Measurements from ENCODE around the gene CRTC3.
"Not testable (repeated sequence)": the region's sequence is repeated elsewhere in the genome, so short reads cannot be mapped to it uniquely, and the experiment has no call there.

The CRTC3 gene

DNA sequence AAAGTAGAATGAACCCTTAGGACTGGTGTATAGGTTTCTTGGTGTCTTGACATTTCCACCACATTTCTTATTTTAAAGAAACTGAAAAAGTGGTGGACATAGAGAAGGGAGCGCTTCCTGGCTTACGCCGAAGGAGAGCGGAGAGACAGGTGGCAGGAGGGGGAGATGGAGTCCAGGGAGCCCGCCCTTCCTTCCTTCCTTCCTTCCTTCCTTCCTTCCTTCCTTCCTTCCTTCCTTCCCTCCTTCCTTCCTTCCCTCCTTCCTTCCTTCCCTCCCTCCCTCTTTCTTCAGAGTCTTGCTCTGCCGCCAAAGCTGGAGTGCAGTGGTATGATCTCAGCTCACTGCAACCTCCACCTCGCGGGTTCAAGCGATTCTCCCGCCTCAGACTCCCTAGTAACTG lies 143.6 kb downstream of the CRTC3 start:
- DNase-seq (ENCODE audit: low spot score); FAIRE-seq: not testable (repeated sequence)

DNA sequence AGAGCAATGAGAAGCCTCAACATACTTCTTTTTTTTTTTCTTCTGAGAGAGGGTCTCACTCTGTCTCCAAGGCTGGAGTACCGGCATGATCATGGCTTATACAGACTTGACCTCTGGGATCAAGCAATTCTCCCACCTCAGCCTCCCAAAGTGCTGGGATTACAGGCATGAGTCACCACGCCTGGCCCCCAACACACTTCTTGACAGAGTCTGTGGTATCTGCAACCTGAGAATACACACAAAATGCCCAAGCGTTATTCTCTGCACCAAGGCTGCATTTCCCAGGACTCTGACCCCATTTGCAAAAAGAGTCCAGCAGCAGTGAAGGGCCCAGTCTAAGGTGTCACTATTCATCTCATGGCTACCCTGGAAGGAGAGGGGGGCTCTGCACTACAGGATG lies 144.8 kb downstream of the CRTC3 start:
- FAIRE-seq (no peak), DNase-seq (ENCODE audit: low spot score) (no peak)

DNA sequence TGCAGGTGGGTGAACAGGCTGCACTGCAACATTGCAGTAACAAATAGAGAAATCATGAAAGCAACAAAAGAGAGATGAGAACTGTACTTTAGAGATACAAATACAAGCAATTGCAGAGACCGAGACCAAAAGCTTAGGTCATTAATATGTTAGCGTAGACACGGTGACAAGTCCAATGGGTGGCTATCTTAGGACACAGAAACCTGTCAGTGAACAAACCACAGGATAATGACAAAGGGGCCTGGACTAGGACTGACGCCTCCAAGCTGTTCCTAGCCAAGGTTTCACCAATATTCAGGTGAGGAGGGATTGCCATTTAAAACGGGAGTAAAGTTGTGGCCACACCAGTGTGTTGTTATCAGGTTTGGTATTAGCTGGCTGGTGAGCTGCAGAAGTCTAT lies 145.7 kb downstream of the CRTC3 start:
- FAIRE-seq (no peak), DNase-seq (ENCODE audit: low spot score) (no peak)

DNA sequence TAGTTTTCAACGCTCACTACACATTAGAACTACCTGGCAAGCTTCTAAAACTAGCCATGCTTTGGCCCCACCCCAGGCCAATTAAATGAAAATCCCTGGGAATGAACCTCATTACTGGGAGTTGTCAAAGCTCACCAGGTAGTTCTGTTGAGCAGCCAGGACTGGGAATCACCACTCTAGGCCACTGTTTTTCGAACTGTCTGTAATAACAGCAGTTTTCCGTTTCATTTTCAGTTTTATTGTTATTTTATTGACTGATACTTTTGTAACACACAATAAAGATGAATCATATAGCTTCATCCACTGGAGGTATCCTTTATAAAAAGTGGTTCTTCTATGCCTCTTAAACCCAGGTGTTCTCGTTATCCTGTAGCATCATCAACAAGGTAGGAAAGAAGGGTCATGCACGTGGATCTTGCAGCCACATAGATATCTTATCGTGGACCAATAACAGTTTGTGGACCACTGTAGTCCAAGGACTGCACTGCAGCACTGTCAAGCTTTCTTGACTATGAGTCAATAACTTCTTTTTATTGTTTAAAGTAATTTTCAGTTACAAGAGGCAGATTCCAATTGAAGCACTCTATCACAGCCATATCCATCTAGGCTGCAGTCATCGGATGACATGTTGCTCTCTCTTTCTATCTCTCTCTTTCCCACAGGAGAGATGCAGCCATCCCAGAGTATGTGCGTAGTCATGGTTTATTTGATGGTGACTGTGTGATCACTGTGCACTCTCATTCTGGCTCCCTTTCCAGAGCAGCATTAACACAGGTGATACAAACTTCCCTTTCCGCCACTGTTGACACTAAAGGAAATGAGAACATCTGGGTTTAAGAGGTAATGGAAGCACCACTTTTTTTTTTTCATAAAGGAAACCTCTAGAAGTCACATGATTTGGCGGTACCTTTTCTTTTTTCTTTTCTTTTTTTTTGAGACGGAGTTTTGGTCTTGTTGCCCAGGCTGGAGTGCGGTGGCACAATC lies 148.4 kb downstream of the CRTC3 start:
- FAIRE-seq: no peak
- DNase-seq (ENCODE audit: low spot score): no peak

DNA sequence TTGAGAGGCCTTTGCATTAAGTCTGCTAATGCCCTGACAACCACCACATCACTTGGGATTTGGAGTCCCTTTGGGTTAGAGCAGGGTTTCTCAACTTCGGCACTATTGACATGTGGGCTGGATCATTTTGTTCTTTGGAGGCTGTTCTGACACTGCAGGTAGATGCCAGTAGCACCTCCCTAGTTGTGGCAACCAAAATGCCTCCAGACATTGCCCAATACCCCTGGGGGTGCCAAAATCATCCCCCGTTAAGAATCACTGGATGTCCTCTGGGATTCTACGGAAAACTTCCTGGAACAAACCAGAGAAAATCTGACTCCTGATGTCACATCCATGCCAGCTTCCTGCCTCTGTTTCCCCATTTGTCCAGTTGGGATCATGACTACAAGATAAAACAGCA lies 150.2 kb downstream of the CRTC3 start:
- DNase-seq (ENCODE audit: low spot score): no peak
- no peak for FAIRE-seq

DNA sequence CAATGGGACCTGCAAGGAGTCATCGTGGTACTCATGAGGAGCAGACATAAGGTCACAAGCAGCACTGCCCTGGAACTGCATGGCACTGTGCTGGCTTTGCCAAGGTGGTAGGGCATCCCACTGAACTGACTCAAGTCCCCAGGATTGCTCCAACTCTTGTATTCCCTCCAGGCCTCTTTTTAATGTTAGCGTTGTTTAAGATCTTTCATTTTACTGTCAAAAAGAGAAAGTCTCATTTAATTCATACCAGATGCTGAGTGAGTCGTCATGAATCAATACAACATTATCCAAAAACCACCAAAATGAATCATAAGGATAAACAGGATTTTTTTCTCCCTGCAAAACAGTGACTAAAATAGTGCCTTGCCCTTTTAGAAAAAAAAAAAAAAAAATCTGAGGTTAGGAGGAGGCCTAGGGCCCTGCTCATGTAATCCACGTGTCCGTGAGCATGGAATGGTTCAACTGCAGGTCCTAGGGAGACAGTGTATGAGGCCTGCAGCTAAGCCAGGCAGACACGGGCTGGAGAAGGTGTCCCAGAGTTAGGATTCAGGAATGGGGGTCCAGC lies 150.7 kb downstream of the CRTC3 start:
- DNase-seq (ENCODE audit: low spot score) (peak; percentile 56), FAIRE-seq (peak; percentile 58)

DNA sequence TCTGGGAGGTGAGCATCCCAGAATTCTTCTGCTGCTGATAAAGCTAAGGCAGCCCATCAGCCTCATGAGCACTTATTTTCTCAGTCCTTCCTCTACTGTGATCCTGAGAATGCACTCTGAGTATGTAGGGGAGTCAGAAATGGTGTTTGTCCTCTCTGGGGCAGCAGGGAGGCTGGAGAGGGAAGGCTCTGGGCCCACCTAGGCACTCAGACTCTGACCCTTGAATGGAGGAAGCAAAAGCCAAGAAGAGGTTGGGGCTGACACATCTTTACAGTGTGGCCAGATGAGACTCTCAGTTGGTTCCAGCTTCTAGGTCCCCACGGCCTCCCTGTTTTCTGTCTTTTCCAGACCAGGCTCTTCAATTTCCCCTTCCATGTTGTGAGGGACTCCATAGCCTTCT lies 151.3 kb downstream of the CRTC3 start:
- no peak for FAIRE-seq
- DNase-seq (ENCODE audit: low spot score): no peak

DNA sequence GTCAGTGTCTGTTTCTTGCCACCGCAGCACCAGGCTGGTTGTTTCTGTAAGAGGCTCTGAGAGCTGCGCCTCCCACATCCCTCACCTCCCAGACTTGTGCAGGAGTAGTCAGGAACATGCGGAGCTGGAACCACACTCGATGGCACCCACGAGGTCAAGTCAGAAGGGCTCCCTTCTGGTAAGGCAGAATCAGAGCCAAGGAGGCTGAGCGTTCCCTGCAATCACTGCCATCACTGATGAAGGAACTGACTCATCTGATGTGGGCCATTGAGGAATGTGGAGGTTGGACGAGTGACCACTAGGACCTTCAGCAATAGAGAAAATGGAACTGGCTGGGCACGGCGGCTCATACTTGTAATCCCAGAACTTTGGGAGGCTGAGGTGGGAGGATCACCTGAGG lies 151.8 kb downstream of the CRTC3 start:
- peak; percentile 85 for FAIRE-seq
- DNase-seq (ENCODE audit: low spot score): peak; percentile 90

DNA sequence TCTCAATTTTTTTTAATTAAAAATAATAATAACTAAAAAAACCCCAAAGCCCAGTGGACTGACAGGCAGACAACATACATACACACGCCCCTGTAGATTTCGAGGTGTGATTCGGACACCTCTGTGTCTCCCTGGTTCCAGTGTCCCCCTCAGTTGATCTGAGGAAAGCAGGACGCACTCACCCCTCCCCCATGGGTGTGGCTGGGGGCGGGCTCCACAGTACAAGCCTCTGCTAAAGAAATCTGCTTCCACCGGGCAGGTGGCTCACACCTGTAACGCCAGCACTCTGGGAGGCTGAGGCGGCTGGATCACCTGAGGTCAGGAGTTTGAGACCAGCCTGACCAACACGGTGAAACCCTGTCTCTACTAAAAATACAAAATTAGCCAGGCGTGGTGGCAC lies 153.6 kb downstream of the CRTC3 start:
- no peak for DNase-seq (ENCODE audit: low spot score)
- no peak for FAIRE-seq

DNA sequence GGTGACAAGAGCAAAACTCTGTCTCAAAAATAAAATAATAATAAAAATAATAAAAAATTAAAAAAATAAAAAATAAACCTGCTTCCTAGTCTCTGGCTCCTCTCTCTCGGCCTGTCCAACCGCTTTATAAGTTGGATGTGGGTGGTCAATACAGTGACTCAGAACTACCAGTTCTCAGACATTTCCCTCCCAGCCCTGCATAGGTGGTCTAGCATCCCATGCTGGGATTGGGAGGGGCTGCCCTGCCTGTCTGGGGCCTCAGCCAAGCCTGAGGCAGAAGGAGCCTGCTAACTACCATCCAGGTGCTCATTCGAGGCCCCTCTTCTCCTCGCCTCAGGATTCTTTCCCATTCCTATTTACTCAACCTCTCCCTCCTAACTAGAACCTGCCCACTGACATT lies 154.2 kb downstream of the CRTC3 start:
- FAIRE-seq (no peak), DNase-seq (ENCODE audit: low spot score) (no peak)

DNA sequence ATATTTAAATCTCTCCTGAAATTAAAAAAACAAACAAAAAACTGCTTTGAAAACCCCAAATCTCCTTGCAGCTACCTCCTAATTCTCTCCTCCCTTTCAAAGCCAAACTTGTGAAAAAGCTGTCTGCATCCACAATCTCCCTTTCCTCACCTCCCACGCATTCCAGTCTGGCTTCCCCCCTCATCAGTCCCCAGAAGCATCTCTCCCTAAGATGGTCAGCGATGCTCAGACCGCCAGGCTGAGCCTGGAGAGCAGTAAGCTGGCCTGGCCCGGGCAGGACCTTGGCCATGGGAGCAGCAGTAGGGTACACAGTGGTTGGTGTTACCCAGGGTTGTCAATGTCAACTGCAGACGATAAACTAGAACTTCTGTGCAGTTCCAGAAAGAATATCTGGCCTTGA lies 154.6 kb downstream of the CRTC3 start:
- FAIRE-seq: no peak
- no peak for DNase-seq (ENCODE audit: low spot score)

DNA sequence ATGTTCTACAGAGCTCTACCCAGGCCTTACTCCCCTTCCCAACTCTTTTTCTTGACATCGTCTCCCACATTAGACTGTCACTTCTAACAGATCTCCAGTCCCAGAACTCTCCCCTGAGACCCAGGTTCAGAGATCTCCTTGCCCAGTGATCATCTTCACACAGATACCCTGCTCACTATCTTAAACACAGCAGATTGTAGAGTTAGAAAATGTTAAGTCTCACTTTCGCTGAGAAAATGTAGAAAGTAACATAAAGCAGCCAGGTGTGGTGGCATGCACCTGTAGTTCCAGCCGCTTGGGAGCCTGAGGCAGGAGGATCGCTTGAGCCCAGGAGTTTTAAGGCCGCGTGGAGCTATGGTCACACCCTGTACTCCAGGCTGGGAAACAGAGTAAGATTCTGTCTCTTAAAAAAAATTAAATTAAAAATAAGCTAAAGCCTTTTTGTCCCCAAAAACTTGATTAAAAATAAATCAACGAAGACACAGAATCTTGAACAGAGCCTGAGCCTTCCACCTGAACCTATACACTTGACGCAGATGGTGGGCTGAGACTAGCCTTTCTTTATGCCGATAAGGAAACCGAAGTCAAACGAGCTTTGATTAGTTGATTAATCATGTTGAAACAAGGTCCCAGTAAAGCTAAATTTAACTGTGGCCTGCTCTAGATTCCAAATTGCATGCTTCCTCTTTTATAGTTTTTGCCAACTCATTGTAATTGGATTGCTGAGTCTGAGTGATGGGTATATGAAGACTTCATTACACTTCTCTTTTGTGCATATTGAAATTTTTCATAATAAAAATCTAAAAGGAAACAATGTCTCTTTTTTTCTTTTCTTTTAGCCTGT lies 156.1 kb downstream of the CRTC3 start:
- FAIRE-seq: no peak

DNA sequence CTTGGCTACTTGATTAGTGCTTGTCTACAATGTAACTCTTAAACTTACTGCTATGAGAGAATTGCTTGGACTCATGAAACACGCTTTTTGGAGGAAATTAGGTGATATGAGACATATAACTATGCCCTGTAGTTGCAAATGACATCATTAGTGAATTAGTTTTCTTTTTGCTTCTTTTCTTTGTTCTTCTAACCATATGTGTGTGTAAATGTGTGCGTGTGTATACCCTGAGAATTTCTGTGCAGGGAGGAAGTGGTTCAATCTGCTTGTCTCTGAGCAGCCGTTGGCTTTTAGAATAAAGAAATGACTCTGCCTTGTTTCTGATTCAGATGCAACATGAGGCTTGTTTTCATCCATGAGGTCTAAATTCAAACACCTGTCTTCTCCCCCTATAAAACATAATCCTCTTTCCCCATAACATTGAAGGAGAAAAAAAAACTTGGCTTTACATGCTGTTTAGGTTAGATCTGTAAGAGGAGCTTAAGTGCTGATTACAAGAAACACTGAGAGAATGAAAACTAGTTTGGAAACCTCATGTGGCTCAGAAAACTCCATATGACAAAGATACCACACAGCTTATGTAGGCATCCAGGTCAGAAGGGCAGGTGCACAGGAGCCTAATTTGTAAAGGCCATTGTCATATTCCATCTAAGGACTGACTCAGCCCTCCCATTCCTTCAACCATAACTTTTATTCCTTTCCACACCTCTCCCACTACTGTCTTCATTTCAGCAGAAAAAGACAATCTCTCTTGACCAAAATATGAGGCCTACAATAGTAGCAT lies 156.9 kb downstream of the CRTC3 start:
- no peak for FAIRE-seq
- no peak for DNase-seq (ENCODE audit: low spot score)

More for the DNA sequence above, 156.1 kb downstream of the CRTC3 start:
- DNase-seq (ENCODE audit: low spot score): no peak

DNA sequence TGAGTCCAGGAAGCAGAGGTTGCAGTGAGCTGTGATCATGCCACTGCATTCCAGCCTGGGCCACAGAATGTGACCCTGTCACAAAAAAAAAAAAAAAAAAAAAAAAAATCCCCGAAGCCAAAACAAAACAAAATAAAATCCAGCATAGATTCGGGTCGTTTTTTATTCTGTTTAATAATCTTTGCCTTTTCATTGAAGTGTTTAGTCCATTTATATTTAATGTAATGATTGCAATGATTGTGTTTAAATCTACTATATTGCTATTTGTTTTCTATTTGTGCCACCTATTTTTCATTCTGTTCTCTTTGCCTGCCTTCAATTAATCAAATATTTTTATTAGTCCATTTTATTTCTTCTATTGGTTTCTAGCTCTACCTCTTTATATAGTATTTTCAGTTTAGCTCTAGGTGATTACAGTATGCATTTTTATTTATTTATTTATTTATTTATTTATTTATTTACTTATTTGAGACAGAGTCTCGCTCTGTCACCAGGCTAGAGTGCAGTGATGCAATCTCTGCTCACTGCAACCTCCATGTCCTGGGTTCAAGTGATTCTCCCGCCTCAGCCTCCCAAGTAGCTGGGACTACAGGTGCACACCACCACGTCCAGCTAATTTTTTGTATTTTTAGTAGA lies 159.7 kb downstream of the CRTC3 start:
- DNase-seq (ENCODE audit: low spot score); FAIRE-seq: not testable (repeated sequence)

DNA sequence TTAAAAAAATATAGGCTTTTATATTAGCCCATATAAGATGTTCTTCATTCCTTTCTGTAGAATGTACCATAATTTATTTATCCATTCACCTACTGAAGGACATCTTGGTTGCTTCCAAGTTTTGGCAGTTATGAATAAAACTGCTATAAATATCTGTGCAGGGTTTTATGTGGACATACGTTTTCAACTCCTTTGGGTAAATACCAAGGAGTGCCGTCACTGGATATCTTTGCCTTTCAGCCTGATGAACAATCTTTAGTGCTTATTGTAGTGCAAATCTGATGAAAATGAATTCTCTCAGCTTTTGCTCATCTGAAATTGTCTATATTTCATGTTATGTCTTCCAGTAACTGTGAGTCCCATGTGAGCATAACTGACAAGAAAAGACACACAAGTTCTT lies 160.9 kb downstream of the CRTC3 start:
- FAIRE-seq (no peak), DNase-seq (ENCODE audit: low spot score) (no peak)

DNA sequence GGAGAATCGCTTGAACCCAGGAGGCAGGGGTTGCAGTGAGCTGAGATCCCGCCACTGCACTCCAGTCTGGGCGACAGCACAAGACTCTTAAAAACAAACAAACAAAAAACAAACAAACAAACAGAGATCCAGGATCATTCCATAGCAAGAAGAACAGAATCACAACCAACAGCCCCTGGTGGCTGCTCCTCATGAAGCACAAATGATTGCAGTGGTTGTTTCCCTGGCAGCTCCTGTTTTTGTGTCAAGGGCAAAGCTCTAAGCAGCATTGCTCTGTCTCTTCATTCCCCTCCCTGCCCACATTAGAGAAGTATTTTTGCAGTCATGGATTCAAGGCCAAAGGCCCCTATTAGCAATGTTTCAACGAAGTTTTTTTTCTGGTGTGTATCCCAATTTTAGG lies 161.6 kb downstream of the CRTC3 start:
- no peak for FAIRE-seq
- DNase-seq (ENCODE audit: low spot score): no peak

DNA sequence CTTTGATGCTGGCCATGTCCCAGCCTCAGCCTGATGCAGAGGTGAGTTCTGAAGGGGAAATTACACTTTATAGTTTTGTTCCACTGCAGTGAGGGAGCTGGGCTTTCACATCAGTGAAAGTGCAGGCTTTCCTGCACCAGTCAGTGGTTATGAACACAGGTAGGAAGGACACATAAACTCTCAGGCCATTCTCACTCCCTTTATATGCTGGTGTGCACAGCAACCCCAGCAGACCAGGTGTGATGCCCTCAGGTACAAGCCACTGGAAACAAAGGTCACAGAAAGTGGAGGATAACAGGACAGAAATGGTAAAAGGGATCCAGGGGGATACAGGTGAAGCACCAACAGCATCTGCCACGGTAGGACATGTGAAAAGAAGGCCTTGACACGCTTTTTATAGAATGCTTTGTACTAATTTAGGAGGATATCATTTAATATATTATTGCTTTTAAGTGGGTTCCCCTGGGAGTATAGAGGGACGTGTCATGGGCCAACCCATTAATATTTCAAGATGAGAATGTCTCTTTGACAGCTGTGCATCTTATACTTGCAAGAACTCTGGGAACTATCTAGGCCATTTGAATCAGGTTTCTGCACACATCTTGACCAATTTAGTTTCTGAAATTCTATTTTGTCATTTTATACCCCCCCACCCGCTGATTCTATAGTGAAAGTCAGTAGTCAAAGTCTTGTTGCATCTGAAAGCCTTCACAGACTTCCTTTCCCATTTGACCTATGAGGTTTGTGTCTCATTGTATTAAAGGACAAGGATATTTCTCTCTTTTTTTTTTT lies 162.5 kb downstream of the CRTC3 start:
- FAIRE-seq (no peak), DNase-seq (ENCODE audit: low spot score) (no peak)

Measured in RCC 7860 (cell line).